Activated CD4-positive, alpha-beta T cell treated with anti-CD3 and anti-CD28 coated beads for 24 hours (primary cell): ENCODE measurements around the gene BACE1-AS.
"Not testable (repeated sequence)": the region's sequence is repeated elsewhere in the genome, so short reads cannot be mapped to it uniquely, and the experiment has no call there.

ENCODE experiments used
- DNase-seq, 2 donors: peaks; one replicate each; pipeline ENCODE4 v3.0.0-alpha.2; 2020; ENCODE audit warnings: low read depth in 2 of 2

Gene BACE1-AS

GRCh38 chr11:117290809-117291396 lies at the start of gene BACE1-AS:
Gene BACE1-AS (plus strand): TSS chr11:117291346.
- DNase-seq: no peak

GRCh38 chr11:117248341-117248740 lies 42.8 kb upstream of the BACE1-AS start:
- DNase-seq: no peak

- no peak for DNase-seq
These were observed 41.6 kb upstream of the BACE1-AS start for GRCh38 chr11:117249571-117249970.

GRCh38 chr11:117251506-117251905 lies 39.6 kb upstream of the BACE1-AS start:
- no peak for DNase-seq

GRCh38 chr11:117255966-117256365 lies 35.2 kb upstream of the BACE1-AS start:
- no peak for DNase-seq

- DNase-seq: no peak
These were observed 34.6 kb upstream of the BACE1-AS start for GRCh38 chr11:117256573-117256972.

GRCh38 chr11:117258576-117258975 lies 32.6 kb upstream of the BACE1-AS start:
- no peak for DNase-seq

- DNase-seq: no peak
These were observed 31.7 kb upstream of the BACE1-AS start for GRCh38 chr11:117259417-117259816.

GRCh38 chr11:117264624-117265323 lies 26.4 kb upstream of the BACE1-AS start:
- not testable (repeated sequence) for DNase-seq

- no peak for DNase-seq
These were observed 25.4 kb upstream of the BACE1-AS start for GRCh38 chr11:117265745-117266144.

GRCh38 chr11:117269856-117270255 lies 21.3 kb upstream of the BACE1-AS start:
- DNase-seq: no peak

GRCh38 chr11:117271208-117271607 lies 19.9 kb upstream of the BACE1-AS start:
- DNase-seq: no peak

GRCh38 chr11:117272175-117272574 lies 19.0 kb upstream of the BACE1-AS start:
- not testable (repeated sequence) for DNase-seq

GRCh38 chr11:117273550-117274289 lies 17.4 kb upstream of the BACE1-AS start:
- no peak for DNase-seq

GRCh38 chr11:117278347-117278746 lies 12.8 kb upstream of the BACE1-AS start:
- no peak for DNase-seq

- DNase-seq: no peak
These were observed 11.3 kb upstream of the BACE1-AS start for GRCh38 chr11:117279711-117280376.

GRCh38 chr11:117281159-117281558 lies 10.0 kb upstream of the BACE1-AS start:
- no peak for DNase-seq

GRCh38 chr11:117281869-117282268 lies 9.3 kb upstream of the BACE1-AS start:
- DNase-seq: no peak

- no peak for DNase-seq
These were observed 8.2 kb upstream of the BACE1-AS start for GRCh38 chr11:117282956-117283355.

GRCh38 chr11:117284053-117284452 lies 7.1 kb upstream of the BACE1-AS start:
- no peak for DNase-seq

GRCh38 chr11:117286588-117286987 lies 4.6 kb upstream of the BACE1-AS start:
- no peak for DNase-seq

- no peak for DNase-seq
These were observed 3.5 kb upstream of the BACE1-AS start for GRCh38 chr11:117287668-117288067.
